ENCODE measurements around the gene TSPAN3.

DNA sequence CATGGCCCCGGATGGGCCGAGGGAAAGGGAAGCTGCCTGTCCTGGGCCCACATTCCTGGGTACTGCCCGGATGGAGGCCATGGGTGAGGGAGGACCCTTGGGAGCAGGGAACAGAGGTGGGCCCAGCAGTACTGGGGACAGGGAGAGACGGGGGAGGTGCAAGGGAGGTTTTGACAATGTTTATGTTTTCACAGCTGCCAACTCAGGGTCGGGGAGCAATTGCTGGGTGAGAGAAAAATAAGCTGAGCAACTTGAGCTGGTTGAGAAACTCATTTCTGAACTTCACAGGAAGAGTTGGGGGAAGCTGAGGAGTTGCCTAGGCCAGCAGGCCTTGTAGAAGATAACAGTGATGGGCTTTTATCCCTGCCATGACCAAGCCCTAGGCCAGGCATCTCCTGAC lies 11.1 kb upstream of the TSPAN3 start:
- TF ChIP-seq, protein P1, sequence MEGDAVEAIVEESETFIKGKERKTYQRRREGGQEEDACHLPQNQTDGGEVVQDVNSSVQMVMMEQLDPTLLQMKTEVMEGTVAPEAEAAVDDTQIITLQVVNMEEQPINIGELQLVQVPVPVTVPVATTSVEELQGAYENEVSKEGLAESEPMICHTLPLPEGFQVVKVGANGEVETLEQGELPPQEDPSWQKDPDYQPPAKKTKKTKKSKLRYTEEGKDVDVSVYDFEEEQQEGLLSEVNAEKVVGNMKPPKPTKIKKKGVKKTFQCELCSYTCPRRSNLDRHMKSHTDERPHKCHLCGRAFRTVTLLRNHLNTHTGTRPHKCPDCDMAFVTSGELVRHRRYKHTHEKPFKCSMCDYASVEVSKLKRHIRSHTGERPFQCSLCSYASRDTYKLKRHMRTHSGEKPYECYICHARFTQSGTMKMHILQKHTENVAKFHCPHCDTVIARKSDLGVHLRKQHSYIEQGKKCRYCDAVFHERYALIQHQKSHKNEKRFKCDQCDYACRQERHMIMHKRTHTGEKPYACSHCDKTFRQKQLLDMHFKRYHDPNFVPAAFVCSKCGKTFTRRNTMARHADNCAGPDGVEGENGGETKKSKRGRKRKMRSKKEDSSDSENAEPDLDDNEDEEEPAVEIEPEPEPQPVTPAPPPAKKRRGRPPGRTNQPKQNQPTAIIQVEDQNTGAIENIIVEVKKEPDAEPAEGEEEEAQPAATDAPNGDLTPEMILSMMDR (IDR thresholded peaks at IDR 0.05; ENCODE audit: low read depth, low read length), result no peak
- TF ChIP-seq MYC (IDR thresholded peaks at IDR 0.05; ENCODE audit: low read depth, low read length), result no peak
